H1 (cell line): ENCODE data around the gene KCNQ2. TPM values are rescaled to one million over a fixed set of nuclear protein-coding genes. Genes with fewer than 3 reads are reported as not detected.

Experiments used
- CTCF ChIA-PET: fragments of 300-600 bp; sonication (Branson Sonifier 250); formaldehyde crosslinking; loops from one replicate; lab custom pipeline; 2021; ENCODE audit not compliant: partially characterized antibody; lab: Charles Lee
- POLR2A ChIA-PET: fragments of 300-600 bp; sonication (Branson Sonifier 250); formaldehyde crosslinking; loops from one replicate; lab custom pipeline; 2021; ENCODE audit warnings: inconsistent platforms; ENCODE audit not compliant: partially characterized antibody; lab: Charles Lee
- DNase-seq, 2 experiments: peaks; one replicate each; pipeline versions ENCODE4 v3.0.0 to v3.0.0-alpha.2; 2010 to 2022; ENCODE audit warnings: low spot score in 2 of 2, low read depth in 1 of 2, mixed read lengths in 1 of 2
- FAIRE-seq: peaks from 2 replicates; lab custom pipeline; 2011; peaks lifted over from hg19 to GRCh38; lab: Jason Lieb, UNC
- H2AFZ ChIP-seq: 2 replicates; pipeline ENCODE4 v1.8.1; 2012; ENCODE audit warnings: low read length, inconsistent platforms
- H2AK5ac ChIP-seq: 2 replicates; pipeline ENCODE4 v1.6.1; 2013; ENCODE audit warnings: low read depth, low read length
- H2BK120ac ChIP-seq: replicated peaks from 2 replicates; pipeline ENCODE3; 2013; ENCODE audit warnings: low read depth, low read length, inconsistent platforms
- H2BK12ac ChIP-seq: 2 replicates; pipeline ENCODE4 v1.6.1; 2013; ENCODE audit warnings: low read depth, low read length
- H2BK15ac ChIP-seq: 2 replicates; pipeline ENCODE4 v1.6.1; 2013; ENCODE audit warnings: low read length
- H2BK20ac ChIP-seq: 2 replicates; pipeline ENCODE4 v1.6.1; 2013; ENCODE audit warnings: low read length
- H2BK5ac ChIP-seq: 2 replicates; pipeline ENCODE4 v1.6.1; 2013; ENCODE audit warnings: low read depth, low read length
- H3K14ac ChIP-seq: 2 replicates; pipeline ENCODE4 v1.6.1; 2013; ENCODE audit warnings: inconsistent platforms; ENCODE audit not compliant: insufficient read length
- H3K18ac ChIP-seq: 2 replicates; pipeline ENCODE4 v1.6.1; 2013; ENCODE audit warnings: low read length; ENCODE audit errors: extremely low read depth
- H3K23ac ChIP-seq: 2 replicates; pipeline ENCODE4 v1.6.1; 2013; ENCODE audit warnings: inconsistent platforms; ENCODE audit not compliant: insufficient read length
- H3K23me2 ChIP-seq: 2 replicates; pipeline ENCODE4 v1.6.1; 2013; ENCODE audit warnings: low read depth, low read length
- H3K27ac ChIP-seq: 2 replicates; pipeline ENCODE4 v1.6.1; 2011; ENCODE audit warnings: low read depth, low read length, inconsistent platforms
- H3K27me3 ChIP-seq, 4 experiments: replicated peaks in 1 of 4; 1 replicate in 1 of 4; 2 replicates in 3 of 4; pipeline versions ENCODE4 v1.6.1 to v1.8.1; 2011 to 2013; ENCODE audit warnings: low read length in 3 of 4, mild to moderate bottlenecking in 3 of 4, inconsistent platforms in 2 of 4, mixed read lengths in 2 of 4, moderate library complexity in 1 of 4; ENCODE audit not compliant: control insufficient read depth in 3 of 4, insufficient read depth in 3 of 4; ENCODE audit errors: extremely low read depth in 1 of 4
- H3K36me3 ChIP-seq, 4 experiments: 2 replicates each; pipeline versions ENCODE4 v1.6.1 to v1.8.1; 2011 to 2013; ENCODE audit warnings: mild to moderate bottlenecking in 4 of 4, low read length in 3 of 4, moderate library complexity in 2 of 4, control low read depth in 1 of 4, inconsistent platforms in 1 of 4; ENCODE audit not compliant: insufficient read depth in 4 of 4, control insufficient read depth in 2 of 4
- H3K4ac ChIP-seq: replicated peaks from 2 replicates; pipeline ENCODE3; 2013; ENCODE audit warnings: low read length, low read depth, mixed read lengths, inconsistent platforms; ENCODE audit not compliant: insufficient read length
- H3K4me1 ChIP-seq, 4 experiments: replicated peaks in 1 of 4; 1 replicate in 1 of 4; 2 replicates in 3 of 4; pipeline versions ENCODE4 v1.6.1 to v1.8.1; 2011 to 2013; ENCODE audit warnings: low read length in 3 of 4, inconsistent platforms in 2 of 4, mixed read lengths in 1 of 4; ENCODE audit not compliant: insufficient read depth in 4 of 4, control insufficient read depth in 3 of 4
- H3K4me2 ChIP-seq, 2 experiments: 2 replicates each; pipeline versions ENCODE4 v1.6.1 to v1.8.1; 2011 to 2013; ENCODE audit warnings: low read depth in 2 of 2, low read length in 2 of 2, control low read depth in 1 of 2, inconsistent platforms in 1 of 2, mild to moderate bottlenecking in 1 of 2; ENCODE audit not compliant: insufficient read depth in 1 of 2
- H3K4me3 ChIP-seq, 4 experiments: fragments of 200-600, 300-600 bp in 1 of 4; sonication (generic), shearing (Covaris generic), sonication (Bioruptor Twin) in 1 of 4; 2 replicates each; pipeline versions ENCODE4 v1.5.1 to v1.8.1; 2011 to 2016; ENCODE audit warnings: low read length in 4 of 4, low read depth in 3 of 4, control low read depth in 2 of 4, inconsistent platforms in 2 of 4, mild to moderate bottlenecking in 2 of 4, mixed read lengths in 1 of 4, moderate library complexity in 1 of 4; ENCODE audit not compliant: insufficient read depth in 2 of 4; ENCODE audit errors: extremely low read depth in 1 of 4
- H3K56ac ChIP-seq: replicated peaks from 2 replicates; pipeline ENCODE3; 2013; ENCODE audit warnings: low read depth, mild to moderate bottlenecking, mixed read lengths, low read length, inconsistent platforms; ENCODE audit not compliant: insufficient read length
- H3K79me1 ChIP-seq: 2 replicates; pipeline ENCODE4 v1.6.1; 2013; ENCODE audit warnings: low read depth, low read length, control low read depth
- H3K79me2 ChIP-seq, 2 experiments: 2 replicates each; pipeline versions ENCODE4 v1.6.1 to v1.8.1; 2012 to 2013; ENCODE audit warnings: low read length in 2 of 2, mild to moderate bottlenecking in 2 of 2, inconsistent platforms in 1 of 2; ENCODE audit not compliant: insufficient read depth in 2 of 2, control insufficient read depth in 1 of 2
- H3K9ac ChIP-seq, 4 experiments: replicated peaks in 1 of 4; 1 replicate in 1 of 4; 2 replicates in 3 of 4; pipeline versions ENCODE4 v1.6.1 to v1.8.1; 2011 to 2013; ENCODE audit warnings: low read depth in 3 of 4, low read length in 3 of 4, control low read depth in 2 of 4, mild to moderate bottlenecking in 2 of 4, moderate library complexity in 2 of 4, inconsistent platforms in 1 of 4; ENCODE audit errors: extremely low read depth in 1 of 4
- H3K9me3 ChIP-seq, 2 experiments: 2 replicates each; pipeline versions ENCODE4 v1.6.1 to v1.8.1; 2012 to 2013; ENCODE audit warnings: mild to moderate bottlenecking in 2 of 2, moderate library complexity in 2 of 2, control low read depth in 1 of 2, inconsistent platforms in 1 of 2, low read depth in 1 of 2, low read length in 1 of 2, mixed read lengths in 1 of 2; ENCODE audit not compliant: insufficient read depth in 2 of 2
- H4K20me1 ChIP-seq, 2 experiments: replicated peaks in 1 of 2; 2 replicates each; pipeline versions ENCODE3 to v1.8.1; 2011 to 2013; ENCODE audit warnings: inconsistent platforms in 2 of 2, low read length in 2 of 2, mild to moderate bottlenecking in 1 of 2; ENCODE audit not compliant: insufficient read depth in 2 of 2, control insufficient read depth in 1 of 2
- H4K5ac ChIP-seq: 2 replicates; pipeline ENCODE4 v1.6.1; 2013; ENCODE audit warnings: low read length, low read depth, mixed read lengths, inconsistent platforms; ENCODE audit not compliant: insufficient read length
- H4K8ac ChIP-seq: 2 replicates; pipeline ENCODE4 v1.8.0; 2013; ENCODE audit warnings: mild to moderate bottlenecking, moderate library complexity, low read length, inconsistent platforms; ENCODE audit not compliant: insufficient read depth; ENCODE audit errors: extremely low read depth
- H4K91ac ChIP-seq: replicated peaks from 2 replicates; pipeline ENCODE3; 2013; ENCODE audit warnings: low read length, mixed read lengths, inconsistent platforms; ENCODE audit not compliant: insufficient read length
- BACH1 ChIP-seq: IDR thresholded peaks from 2 replicates; pipeline ENCODE4 v1.6.1; 2012; ENCODE audit warnings: low read length, improper control_type of control experiment
- E2F6 ChIP-seq: IDR thresholded peaks from 2 replicates; pipeline ENCODE4 v1.6.1; 2012; ENCODE audit warnings: inconsistent platforms
- SIX5 ChIP-seq: IDR thresholded peaks from 2 replicates; pipeline ENCODE4 v1.6.1; 2011; ENCODE audit warnings: mild to moderate bottlenecking, low read depth, low read length
- SUZ12 ChIP-seq: fragments of 200-600 bp; sonication (generic); IDR thresholded peaks from 2 replicates; pipeline ENCODE4 v1.6.1; 2012; ENCODE audit warnings: mild to moderate bottlenecking, inconsistent platforms, low read length, moderate library complexity, mixed read lengths
- TAF7 ChIP-seq: optimal IDR thresholded peaks from 2 replicates; pipeline ENCODE3; 2011; ENCODE audit warnings: low read depth, mild to moderate bottlenecking, inconsistent platforms, low read length, moderate library complexity, borderline replicate concordance
- WGBS, 2 experiments: shearing (Covaris generic) in 1 of 2; methylation state at CpG; one replicate each; pipeline versions ENCODE4 v1.1.6 to v1.1.7; 2013 to 2015; ENCODE audit warnings: low lambda C conversion rate in 2 of 2, mixed read lengths in 2 of 2, inconsistent platforms in 1 of 2, low coverage in 1 of 2, missing lambda C conversion rate in 1 of 2; ENCODE audit not compliant: insufficient replicate concordance in 2 of 2, insufficient coverage in 1 of 2, insufficient read length in 1 of 2; ENCODE audit errors: extremely low coverage in 1 of 2, missing lambda C conversion rate in 1 of 2; 5-methylcytosine and 5-hydroxymethylcytosine counted together
- polyA plus RNA-seq, 7 experiments: library from polyadenylated mRNA; depleted of rRNA in 3 of 7; stranded (reverse) in 5 of 7; unstranded in 2 of 7; fragments of >200 nt in 5 of 7; fragments of 200-250 nt in 2 of 7; gene quantifications; 1 replicate in 5 of 7; 2 replicates in 1 of 7; 4 replicates in 1 of 7; pipeline versions ENCODE4 v1.2.1 to v1.2.3, GENCODE V29; 2011 to 2013; ENCODE audit warnings: missing spikeins in 2 of 7, mixed read lengths in 2 of 7
- total RNA-seq: library from RNA; stranded (reverse); fragmentation: NEBNext Ultra II Directional; extraction: Animal tissue kit (Norgen Biotek cat#: 25700); gene quantifications from 2 replicates; pipeline ENCODE4 v1.2.1, GENCODE V29; 2021

Gene KCNQ2
- total and polyA plus RNA-seq, 2 of the 8 experiments (the other 6 are each of a cell fraction or from before 2014, with no cell fraction given) = 82.6 to 243 TPM

- WGBS, 2 experiments = 77% methylated on average over 9 of the region's 10 CpGs; no CpG with 5 or more reads in 1 of the 2 experiments
- FAIRE-seq = no peak
- Histone ChIP-seq H3K9me3 (no peaks in the 10 kb centered on the region), H3K56ac (no peak overlapping the region), H3K14ac (no peak overlapping the region), H3K27me3 (peaks cover 0 to 10% (median 5%) of the 10 kb centered on the region in 4 experiments; a peak in 4 of 7 replicates), H3K79me2 (peaks cover 15 to 56% of the 10 kb centered on the region in 2 experiments; a peak in 3 of 4 replicates), H2BK20ac (no peak overlapping the region), H4K91ac (no peak overlapping the region), H3K36me3 (no peaks in the 10 kb centered on the region), H2BK12ac (no peak overlapping the region), H3K27ac (no peak overlapping the region), H3K4me2 (peak overlapping the region; percentile 83 to 91), H3K23me2 (peaks cover 6% of the 10 kb centered on the region; the same call in 1 of the 2 replicates), H3K18ac (no peak overlapping the region; the same call in 1 of the 2 replicates), H3K4me3 (peak overlapping the region in 3 of 4 experiments; percentile 72 to 94 (median 74); a peak in 4 of 8 replicates), H3K4ac (no peak overlapping the region), H2BK5ac (0 out of 2 replicates have a peak overlapping the region, but pooled peaks have one; percentile 52), H3K79me1 (peaks cover 23% of the 10 kb centered on the region), H2AFZ (no peak overlapping the region), H4K8ac (no peak overlapping the region), H4K20me1 (peaks cover 5 to 20% of the 10 kb centered on the region in 2 experiments), H2AK5ac (no peak overlapping the region), H2BK120ac (no peak overlapping the region), H3K4me1 (peaks cover 0 to 21% (median 10%) of the 10 kb centered on the region in 4 experiments; a peak in 6 of 7 replicates), H4K5ac (no peak overlapping the region), H3K9ac (no peak overlapping the region), H2BK15ac (no peak overlapping the region), H3K23ac (no peak overlapping the region)
- POLR2A ChIA-PET = interaction anchor here (0.9 to 2.6 kb wide), 9 partner anchors 10 to 255 kb away, joined by 3 to 9 read pairs (median 4); no protein-coding TSS in a partner anchor
- no peak for DNase-seq
- CTCF ChIA-PET = interaction anchor here (0.9 to 3.2 kb wide), 9 partner anchors 10 to 190 kb away, joined by 3 to 9 read pairs (median 4); partner anchors contain the start of gene PTK6
- TF ChIP-seq SIX5 = no peak
- no peak for TF ChIP-seq E2F6
- TF ChIP-seq SUZ12 = no peak
- TF ChIP-seq TAF7 = no peak
- no peak for TF ChIP-seq BACH1
Measured at GRCh38 chr20:63470410-63470809, 2.0 kb downstream of the KCNQ2 start.
